Measurements from ENCODE around the gene LAYN.

Gene LAYN

GRCh38 chr11:111582163-111582562, 41.6 kb downstream of the LAYN start:
- in situ Hi-C loops (cut with MboI; ENCODE audit: low sequenced_read_pairs, unreplicated experiment): loop anchor here (10.0 kb wide), 1 partner anchor 263 kb away; no protein-coding TSS in a partner anchor
- no peak for DNase-seq (ENCODE audit: low spot score)
- TF ChIP-seq CTCF (IDR thresholded peaks at IDR 0.05; ENCODE audit: borderline replicate concordance, control extremely low read depth, extremely low read depth, insufficient read depth, missing control alignments): no peak

GRCh38 chr11:111582881-111583280, 42.4 kb downstream of the LAYN start:
- DNase-seq (ENCODE audit: low spot score): no peak
- TF ChIP-seq CTCF (IDR thresholded peaks at IDR 0.05; ENCODE audit: borderline replicate concordance, control extremely low read depth, extremely low read depth, insufficient read depth, missing control alignments): no peak
- in situ Hi-C loops (cut with MboI; ENCODE audit: low sequenced_read_pairs, unreplicated experiment): loop anchor here (10.0 kb wide), 1 partner anchor 262 kb away; no protein-coding TSS in a partner anchor

GRCh38 chr11:111585371-111585770, 44.9 kb downstream of the LAYN start:
- no peak for DNase-seq (ENCODE audit: low spot score)
- no peak for TF ChIP-seq CTCF (IDR thresholded peaks at IDR 0.05; ENCODE audit: borderline replicate concordance, control extremely low read depth, extremely low read depth, insufficient read depth, missing control alignments)
- in situ Hi-C loops (cut with MboI; ENCODE audit: low sequenced_read_pairs, unreplicated experiment): loop anchor here (10.0 kb wide), 1 partner anchor 259 kb away; no protein-coding TSS in a partner anchor

GRCh38 chr11:111586388-111586831, 45.9 kb downstream of the LAYN start:
- peak; percentile 48 for TF ChIP-seq CTCF (IDR thresholded peaks at IDR 0.05; ENCODE audit: borderline replicate concordance, control extremely low read depth, extremely low read depth, insufficient read depth, missing control alignments)
- peak; percentile 47 for DNase-seq (ENCODE audit: low spot score)
- in situ Hi-C loops (cut with MboI; ENCODE audit: low sequenced_read_pairs, unreplicated experiment): loop anchor here (10.0 kb wide), 1 partner anchor 258 kb away; no protein-coding TSS in a partner anchor

- no peak for DNase-seq (ENCODE audit: low spot score)
- in situ Hi-C loops (cut with MboI; ENCODE audit: low sequenced_read_pairs, unreplicated experiment): loop anchor here (10.0 kb wide), 1 partner anchor 256 kb away; no protein-coding TSS in a partner anchor
- no peak for TF ChIP-seq CTCF (IDR thresholded peaks at IDR 0.05; ENCODE audit: borderline replicate concordance, control extremely low read depth, extremely low read depth, insufficient read depth, missing control alignments)
Observed at GRCh38 chr11:111589114-111589513, 48.6 kb downstream of the LAYN start.

- TF ChIP-seq CTCF (IDR thresholded peaks at IDR 0.05; ENCODE audit: borderline replicate concordance, control extremely low read depth, extremely low read depth, insufficient read depth, missing control alignments): no peak
- DNase-seq (ENCODE audit: low spot score): no peak
- in situ Hi-C loops (cut with MboI; ENCODE audit: low sequenced_read_pairs, unreplicated experiment): loop anchor here (10.0 kb wide), 1 partner anchor 255 kb away; no protein-coding TSS in a partner anchor
Observed at GRCh38 chr11:111589886-111590499, 49.5 kb downstream of the LAYN start.
